ENCODE data around the gene BORCS5.

GRCh38 chr12:12349711-12350665 lies 6.9 kb upstream of the BORCS5 start, which contains the start of gene MANSC1:
- no peak for TF ChIP-seq CTCF (IDR thresholded peaks at IDR 0.05; ENCODE audit: insufficient read depth, low read length, poor library complexity, severe bottlenecking)
- no peak for TF ChIP-seq EZH2phosphoT487 (conservative IDR thresholded peaks at IDR 0.05; ENCODE audit: low read length)
